HepG2 (cell line): ENCODE measurements around the gene APBA3. TPM values are rescaled to one million over a fixed set of nuclear protein-coding genes. Genes with fewer than 3 reads are reported as not detected.

Experiments
- ATAD3A ChIP-seq: sonication (generic); formaldehyde crosslinking; IDR thresholded peaks from 2 replicates; pipeline ENCODE4 v1.4.0; 2020; ENCODE audit warnings: missing genetic modification reagents
- HNF1B ChIP-seq: sonication (generic); formaldehyde crosslinking; IDR thresholded peaks from 2 replicates; pipeline ENCODE4 v1.5.1; 2020; ENCODE audit warnings: mild to moderate bottlenecking, moderate library complexity, missing genetic modification reagents
- KDM5B ChIP-seq: sonication (generic); formaldehyde crosslinking; IDR thresholded peaks from 2 replicates; pipeline ENCODE4 v1.4.0; 2020; ENCODE audit warnings: missing genetic modification reagents, mild to moderate bottlenecking, borderline replicate concordance
- MED13 ChIP-seq: sonication (generic); formaldehyde crosslinking; IDR thresholded peaks from 2 replicates; pipeline ENCODE4 v1.5.0; 2020; ENCODE audit warnings: missing genetic modification reagents
- NAIF1 ChIP-seq: sonication (generic); formaldehyde crosslinking; IDR thresholded peaks from 2 replicates; pipeline ENCODE4 v1.5.0; 2020; ENCODE audit warnings: mild to moderate bottlenecking, missing genetic modification reagents, borderline replicate concordance
- NFE2 ChIP-seq: sonication (generic); formaldehyde crosslinking; IDR thresholded peaks from 2 replicates; pipeline ENCODE4 v1.4.0; 2020; ENCODE audit warnings: missing genetic modification reagents
- NFRKB ChIP-seq: fragments of 450-650 bp; IDR thresholded peaks from 2 replicates; pipeline ENCODE4 v1.6.1; 2017
- RBM22 ChIP-seq: fragments of 200-400 bp; formaldehyde crosslinking; optimal IDR thresholded peaks from 2 replicates; pipeline ENCODE3; 2017; ENCODE audit warnings: mild to moderate bottlenecking, low read length, moderate library complexity
- TBX2 ChIP-seq: sonication (generic); formaldehyde crosslinking; IDR thresholded peaks from 2 replicates; pipeline ENCODE4 v1.5.0; 2020; ENCODE audit warnings: missing genetic modification reagents, mild to moderate bottlenecking, borderline replicate concordance
- TCF7 ChIP-seq: sonication (generic); IDR thresholded peaks from 2 replicates; pipeline ENCODE4 v1.6.1; 2016; ENCODE audit warnings: antibody characterized with exemption, low read depth
- ZFP41 ChIP-seq: sonication (generic); formaldehyde crosslinking; IDR thresholded peaks from 2 replicates; pipeline ENCODE4 v1.4.0; 2020; ENCODE audit warnings: mild to moderate bottlenecking, missing genetic modification reagents, borderline replicate concordance
- ZNF296 ChIP-seq: sonication (generic); formaldehyde crosslinking; conservative IDR thresholded peaks from 2 replicates; pipeline ENCODE4 v1.5.0; 2020; ENCODE audit warnings: mild to moderate bottlenecking, missing genetic modification reagents
- ZNF816 ChIP-seq: sonication (generic); formaldehyde crosslinking; IDR thresholded peaks from 2 replicates; pipeline ENCODE4 v1.8.0; 2022; ENCODE audit warnings: missing genetic modification reagents, mild to moderate bottlenecking, borderline replicate concordance
- ZSCAN22 ChIP-seq: sonication (generic); formaldehyde crosslinking; IDR thresholded peaks from 2 replicates; pipeline ENCODE4 v1.4.0; 2020; ENCODE audit warnings: mild to moderate bottlenecking, missing genetic modification reagents
- ZSCAN31 ChIP-seq: sonication (generic); formaldehyde crosslinking; IDR thresholded peaks from 2 replicates; pipeline ENCODE4 v1.5.0; 2020; ENCODE audit warnings: low read depth, mild to moderate bottlenecking, missing genetic modification reagents
- polyA plus RNA-seq, 8 experiments: library from polyadenylated mRNA; depleted of rRNA in 3 of 8; stranded (reverse) in 7 of 8; unstranded in 1 of 8; fragments of >200 nt; fragmentation: Illumina TruSeq in 4 of 8; extraction: Trizol in 4 of 8; gene quantifications; 2 replicates each; pipeline versions ENCODE4 v1.2.1 to v1.2.3, GENCODE V29; 2011 to 2016; ENCODE audit warnings: low read depth in 4 of 8, missing spikeins in 1 of 8, mixed read lengths in 1 of 8; ENCODE audit not compliant: insufficient read depth in 1 of 8
- total RNA-seq, 5 experiments: library from RNA; depleted of rRNA; stranded (reverse); fragments of >200 nt; fragmentation: Illumina TruSeq; extraction: Trizol; gene quantifications; 2 replicates each; pipeline ENCODE4 v1.2.3, GENCODE V29; 2016; ENCODE audit warnings: low read depth in 1 of 5
- TF ChIP-seq, protein P1 (sequence below): sonication (generic); formaldehyde crosslinking; IDR thresholded peaks from 2 replicates; pipeline ENCODE4 v1.8.0; 2022; ENCODE audit warnings: missing genetic modification reagents, mild to moderate bottlenecking, moderate library complexity, borderline replicate concordance
- TF ChIP-seq, protein P2 (sequence below): IDR thresholded peaks from 2 replicates; pipeline ENCODE4 v1.6.1; 2018; ENCODE audit warnings: missing genetic modification reagents, mild to moderate bottlenecking, missing compliant biosample characterization
- TF ChIP-seq, protein P3 (sequence below): sonication (generic); formaldehyde crosslinking; IDR thresholded peaks from 2 replicates; pipeline ENCODE4 v1.4.0; 2020; ENCODE audit warnings: missing genetic modification reagents
- TF ChIP-seq, protein P4 (sequence below): IDR thresholded peaks from 2 replicates; pipeline ENCODE4 v1.6.1; 2016; ENCODE audit warnings: missing compliant biosample characterization, missing genetic modification reagents, borderline replicate concordance

APBA3 gene
- total and polyA plus RNA-seq, 2 of the 13 experiments (the other 11 are each of a cell fraction or from before 2014, with no cell fraction given): 14.2 to 14.3 TPM

GRCh38 chr19:3762501-3763459 is 1.3 kb upstream of the APBA3 start, which contains the start of gene MRPL54 (continued):
- TF ChIP-seq, protein P1, sequence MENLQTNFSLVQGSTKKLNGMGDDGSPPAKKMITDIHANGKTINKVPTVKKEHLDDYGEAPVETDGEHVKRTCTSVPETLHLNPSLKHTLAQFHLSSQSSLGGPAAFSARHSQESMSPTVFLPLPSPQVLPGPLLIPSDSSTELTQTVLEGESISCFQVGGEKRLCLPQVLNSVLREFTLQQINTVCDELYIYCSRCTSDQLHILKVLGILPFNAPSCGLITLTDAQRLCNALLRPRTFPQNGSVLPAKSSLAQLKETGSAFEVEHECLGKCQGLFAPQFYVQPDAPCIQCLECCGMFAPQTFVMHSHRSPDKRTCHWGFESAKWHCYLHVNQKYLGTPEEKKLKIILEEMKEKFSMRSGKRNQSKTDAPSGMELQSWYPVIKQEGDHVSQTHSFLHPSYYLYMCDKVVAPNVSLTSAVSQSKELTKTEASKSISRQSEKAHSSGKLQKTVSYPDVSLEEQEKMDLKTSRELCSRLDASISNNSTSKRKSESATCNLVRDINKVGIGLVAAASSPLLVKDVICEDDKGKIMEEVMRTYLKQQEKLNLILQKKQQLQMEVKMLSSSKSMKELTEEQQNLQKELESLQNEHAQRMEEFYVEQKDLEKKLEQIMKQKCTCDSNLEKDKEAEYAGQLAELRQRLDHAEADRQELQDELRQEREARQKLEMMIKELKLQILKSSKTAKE: no peak
- TF ChIP-seq HNF1B (peak; percentile 80), TCF7 (no peak), ATAD3A (CRISPR knock-in tag) (no peak), ZSCAN22 (CRISPR knock-in tag) (no peak), NAIF1 (CRISPR knock-in tag) (no peak), MED13 (no peak), KDM5B (CRISPR knock-in tag) (peak; percentile 80; the same call in 1 of the 2 replicates), NFE2 (CRISPR knock-in tag) (no peak), ZSCAN31 (CRISPR knock-in tag) (peak; percentile 71; the same call in 1 of the 2 replicates), NFRKB (no peak), TBX2 (peak; percentile 70; the same call in 1 of the 2 replicates), ZNF296 (CRISPR knock-in tag) (no peak), ZFP41 (CRISPR knock-in tag) (peak; percentile 41; the same call in 1 of the 2 replicates), RBM22 (no peak), ZNF816 (no peak)
- TF ChIP-seq, protein P2, sequence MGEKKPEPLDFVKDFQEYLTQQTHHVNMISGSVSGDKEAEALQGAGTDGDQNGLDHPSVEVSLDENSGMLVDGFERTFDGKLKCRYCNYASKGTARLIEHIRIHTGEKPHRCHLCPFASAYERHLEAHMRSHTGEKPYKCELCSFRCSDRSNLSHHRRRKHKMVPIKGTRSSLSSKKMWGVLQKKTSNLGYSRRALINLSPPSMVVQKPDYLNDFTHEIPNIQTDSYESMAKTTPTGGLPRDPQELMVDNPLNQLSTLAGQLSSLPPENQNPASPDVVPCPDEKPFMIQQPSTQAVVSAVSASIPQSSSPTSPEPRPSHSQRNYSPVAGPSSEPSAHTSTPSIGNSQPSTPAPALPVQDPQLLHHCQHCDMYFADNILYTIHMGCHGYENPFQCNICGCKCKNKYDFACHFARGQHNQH (CRISPR knock-in tag): no peak; the same call in none of the 2 replicates
- TF ChIP-seq, protein P3, sequence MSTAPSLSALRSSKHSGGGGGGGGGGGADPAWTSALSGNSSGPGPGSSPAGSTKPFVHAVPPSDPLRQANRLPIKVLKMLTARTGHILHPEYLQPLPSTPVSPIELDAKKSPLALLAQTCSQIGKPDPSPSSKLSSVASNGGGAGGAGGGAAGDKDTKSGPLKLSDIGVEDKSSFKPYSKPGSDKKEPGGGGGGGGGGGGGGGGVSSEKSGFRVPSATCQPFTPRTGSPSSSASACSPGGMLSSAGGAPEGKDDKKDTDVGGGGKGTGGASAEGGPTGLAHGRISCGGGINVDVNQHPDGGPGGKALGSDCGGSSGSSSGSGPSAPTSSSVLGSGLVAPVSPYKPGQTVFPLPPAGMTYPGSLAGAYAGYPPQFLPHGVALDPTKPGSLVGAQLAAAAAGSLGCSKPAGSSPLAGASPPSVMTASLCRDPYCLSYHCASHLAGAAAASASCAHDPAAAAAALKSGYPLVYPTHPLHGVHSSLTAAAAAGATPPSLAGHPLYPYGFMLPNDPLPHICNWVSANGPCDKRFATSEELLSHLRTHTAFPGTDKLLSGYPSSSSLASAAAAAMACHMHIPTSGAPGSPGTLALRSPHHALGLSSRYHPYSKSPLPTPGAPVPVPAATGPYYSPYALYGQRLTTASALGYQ (CRISPR knock-in tag): no peak
- TF ChIP-seq, protein P4, sequence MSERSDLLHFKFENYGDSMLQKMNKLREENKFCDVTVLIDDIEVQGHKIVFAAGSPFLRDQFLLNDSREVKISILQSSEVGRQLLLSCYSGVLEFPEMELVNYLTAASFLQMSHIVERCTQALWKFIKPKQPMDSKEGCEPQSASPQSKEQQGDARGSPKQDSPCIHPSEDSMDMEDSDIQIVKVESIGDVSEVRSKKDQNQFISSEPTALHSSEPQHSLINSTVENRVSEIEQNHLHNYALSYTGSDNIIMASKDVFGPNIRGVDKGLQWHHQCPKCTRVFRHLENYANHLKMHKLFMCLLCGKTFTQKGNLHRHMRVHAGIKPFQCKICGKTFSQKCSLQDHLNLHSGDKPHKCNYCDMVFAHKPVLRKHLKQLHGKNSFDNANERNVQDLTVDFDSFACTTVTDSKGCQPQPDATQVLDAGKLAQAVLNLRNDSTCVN: no peak
